ENCODE measurements around the gene R3HDM4.

R3HDM4 gene

DNA sequence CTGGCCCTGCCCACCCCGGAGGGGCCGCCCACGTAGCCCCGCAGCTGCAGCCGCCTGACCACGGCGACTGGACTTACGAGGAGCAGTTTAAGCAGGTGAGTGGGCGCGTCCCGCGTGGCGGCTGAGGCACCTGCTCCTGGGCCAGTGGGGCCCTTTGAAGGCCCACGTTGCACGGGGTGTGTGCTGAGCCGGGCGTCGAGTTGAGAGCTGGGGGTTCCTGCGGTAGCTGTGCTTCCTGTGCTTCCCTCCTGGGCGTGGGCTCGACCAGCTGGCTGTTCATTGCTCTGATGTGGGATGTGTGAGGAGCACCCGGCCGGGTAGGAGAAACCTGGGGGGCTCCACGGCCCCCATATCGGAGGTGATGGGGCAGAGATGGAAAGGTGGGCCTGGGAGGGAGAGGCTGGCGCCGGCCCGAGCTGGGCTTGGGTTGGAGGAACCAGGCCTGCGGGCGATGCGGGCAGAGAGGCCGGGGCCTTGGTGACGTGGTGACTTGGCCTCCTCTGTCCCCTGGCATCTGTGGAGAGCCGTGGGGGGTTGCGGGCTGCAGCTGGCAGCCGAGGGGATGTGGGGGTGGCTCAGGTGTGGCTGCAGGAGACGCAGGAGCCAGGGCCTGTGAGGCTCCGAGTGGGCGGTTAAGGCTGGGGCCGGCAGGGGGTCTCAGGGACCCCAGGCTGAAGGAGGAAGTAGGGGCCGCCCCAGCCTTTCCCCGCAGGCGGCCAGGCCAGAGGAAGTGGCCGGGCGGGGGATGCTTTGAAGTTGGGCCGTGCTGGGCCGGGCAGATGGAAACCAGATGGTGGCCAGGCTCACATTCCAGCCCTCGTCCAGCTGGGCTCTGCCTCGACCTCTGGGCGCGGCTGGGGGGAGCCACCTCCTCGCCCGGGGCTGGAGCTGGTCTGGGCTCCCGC is 19.9 kb upstream of the R3HDM4 start:
- DNase-seq (ENCODE audit: low read depth in 2 of 2) = no peak

DNA sequence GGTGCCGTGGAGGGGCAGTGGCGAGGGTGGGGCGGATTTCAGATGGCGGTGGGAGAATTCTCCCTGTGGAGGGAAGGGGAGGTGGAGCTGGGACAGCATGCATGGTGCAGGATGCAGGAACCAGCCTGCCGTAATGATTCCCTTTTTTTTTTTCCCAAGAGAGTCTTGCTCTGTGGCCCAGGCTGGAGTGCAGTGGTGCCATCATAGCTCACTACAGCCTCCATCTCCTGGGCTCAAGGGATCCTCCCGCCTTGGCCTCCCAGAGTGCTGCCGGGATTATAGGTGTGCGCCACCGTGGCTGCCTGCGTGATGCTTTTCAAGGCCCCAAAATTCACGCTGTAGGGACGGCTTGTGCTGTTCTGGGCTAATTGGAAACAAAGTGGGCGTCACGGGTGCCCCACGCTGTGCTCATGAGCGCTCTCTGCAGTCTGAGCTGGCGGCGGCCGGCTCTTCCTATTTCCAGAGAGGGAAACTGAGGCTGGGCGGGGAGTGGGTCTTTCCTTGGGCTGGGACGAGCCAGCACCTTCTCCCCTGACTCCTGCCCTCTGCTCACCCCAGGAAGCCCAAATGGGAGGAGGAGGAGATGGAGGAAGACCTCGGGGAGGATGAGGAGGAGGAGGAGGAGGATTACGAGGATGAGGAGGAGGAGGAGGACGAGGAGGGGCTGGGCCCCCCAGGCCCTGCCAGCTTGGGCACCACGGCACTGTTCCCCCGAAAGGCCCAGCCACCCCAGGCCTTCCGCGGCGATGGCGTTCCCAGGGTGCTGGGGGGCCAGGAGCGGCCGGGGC is 19.0 kb upstream of the R3HDM4 start:
- DNase-seq (ENCODE audit: low read depth in 2 of 2) = no peak

DNA sequence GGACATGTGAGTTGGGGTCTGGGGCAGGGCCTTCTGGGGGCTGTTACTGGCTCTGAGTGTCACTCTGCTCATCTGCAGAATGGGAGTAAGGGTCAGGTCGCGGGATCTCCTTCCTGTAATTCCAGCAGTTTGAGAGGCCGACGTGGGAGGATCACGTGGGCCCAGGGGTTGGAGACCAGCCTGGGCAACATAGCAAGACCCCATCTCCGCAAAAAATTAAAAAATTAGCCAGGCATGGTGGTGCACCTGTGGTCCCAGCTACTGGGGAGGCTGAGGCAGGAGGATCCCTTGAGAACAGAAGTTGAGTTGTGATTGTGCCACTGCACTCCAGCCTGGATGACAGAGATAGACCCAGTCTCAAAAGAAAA is 16.9 kb upstream of the R3HDM4 start:
- DNase-seq (ENCODE audit: low read depth in 2 of 2) = no peak

- DNase-seq (ENCODE audit: low read depth in 2 of 2) = no peak
These were observed 16.3 kb upstream of the R3HDM4 start for GRCh38 chr19:929203-929890.

DNA sequence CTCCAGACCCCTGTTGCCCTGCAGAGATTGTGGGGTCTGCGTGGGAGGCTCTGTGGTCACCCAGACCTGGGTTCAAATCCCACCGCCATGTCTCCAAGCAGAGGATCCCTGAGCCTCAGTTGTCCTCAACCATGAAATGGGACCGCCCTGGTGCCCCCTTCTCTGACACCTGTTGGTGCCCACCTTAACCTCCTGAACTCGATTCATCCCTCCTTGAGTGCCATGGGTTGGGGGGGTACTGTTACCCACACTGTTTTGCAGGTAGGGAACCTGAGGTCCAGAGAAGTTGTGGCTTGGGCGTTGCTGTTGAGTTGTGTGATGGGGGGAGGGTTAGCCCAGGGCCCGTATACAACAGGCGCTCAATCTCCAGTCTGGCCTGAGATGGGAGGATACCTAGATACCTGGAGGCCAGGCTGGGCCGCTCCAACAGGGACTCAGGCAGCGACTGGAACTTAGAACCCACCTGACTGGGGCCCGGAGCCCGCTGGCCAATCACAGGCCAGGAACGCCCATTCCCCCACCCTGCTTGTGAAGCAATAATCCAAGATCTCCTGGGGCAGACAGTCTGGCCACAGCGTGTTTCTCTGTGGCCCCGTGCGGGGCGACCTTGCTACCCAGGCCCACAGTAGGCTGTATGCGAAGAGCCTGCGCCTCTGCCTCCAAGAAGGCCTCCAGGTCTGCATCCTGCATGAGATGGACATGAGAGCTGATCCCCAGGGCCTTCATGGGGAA is 15.6 kb upstream of the R3HDM4 start:
- no peak for DNase-seq (ENCODE audit: low read depth in 2 of 2)

DNA sequence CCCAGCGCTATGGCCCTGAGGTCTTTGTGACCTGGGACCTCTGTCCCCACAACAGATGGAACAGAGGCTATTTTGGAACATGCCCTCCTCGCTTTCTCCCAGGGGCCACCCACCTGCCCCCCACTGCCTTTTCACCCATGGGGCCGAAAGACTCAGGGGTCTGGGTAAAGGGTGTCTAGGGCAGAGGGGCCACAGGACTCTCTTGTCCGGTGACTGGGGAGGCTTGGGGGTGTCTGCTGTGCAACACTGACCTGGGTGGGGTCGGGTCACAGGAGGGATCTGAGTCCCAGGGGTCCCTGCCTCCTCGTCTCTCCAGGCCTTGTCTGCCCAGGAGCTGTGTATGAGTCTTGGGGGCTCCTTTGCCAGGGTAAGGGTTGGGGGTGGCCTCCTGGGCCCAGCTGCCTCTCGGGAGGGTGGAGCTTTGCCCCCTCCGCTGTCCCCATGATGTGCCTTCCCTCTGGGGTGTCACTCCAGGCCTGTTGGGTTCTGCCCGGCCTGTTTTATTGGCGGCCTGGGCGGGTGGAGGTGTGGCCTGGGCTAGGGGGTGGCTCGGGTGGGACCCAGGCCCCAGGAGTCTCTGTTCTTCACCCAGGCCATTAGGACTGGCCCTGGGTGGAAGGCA is 14.9 kb upstream of the R3HDM4 start:
- no peak for DNase-seq (ENCODE audit: low read depth in 2 of 2)

DNA sequence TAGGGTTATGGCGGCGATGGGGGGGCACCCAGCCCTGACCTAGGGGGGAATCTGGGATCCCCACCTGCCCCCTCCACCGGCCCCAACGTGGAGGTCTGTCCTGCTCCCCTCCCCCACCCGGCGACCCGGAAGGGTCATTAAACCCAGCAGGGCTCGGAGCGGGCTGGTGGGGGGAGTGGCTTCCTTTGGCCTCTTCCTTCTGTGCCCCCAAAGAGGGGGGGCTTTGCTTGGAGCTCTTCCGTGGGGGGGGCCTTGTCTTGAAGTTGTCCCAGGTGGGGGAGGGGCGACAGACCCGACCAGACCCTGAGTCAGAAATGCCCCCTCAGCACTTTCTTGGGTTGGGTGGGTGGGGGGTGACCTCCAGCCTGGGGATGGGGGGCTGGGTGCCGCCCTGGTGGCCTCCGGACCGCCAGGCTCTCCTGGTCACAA is 14.3 kb upstream of the R3HDM4 start:
- DNase-seq (ENCODE audit: low read depth in 2 of 2) = no peak

GRCh38 chr19:926589-927350 is 13.8 kb upstream of the R3HDM4 start:
- DNase-seq (ENCODE audit: low read depth in 2 of 2) = no peak

- no peak for DNase-seq (ENCODE audit: low read depth in 2 of 2)
These were observed 13.2 kb upstream of the R3HDM4 start for GRCh38 chr19:926323-926588.

GRCh38 chr19:925526-926322 is 12.7 kb upstream of the R3HDM4 start, which contains the start of gene ARID3A:
Gene ARID3A, plus strand, starts transcription at chr19:926035. Its CDS starts 3,494 bp downstream, at chr19:929529.
- DNase-seq (ENCODE audit: low read depth in 2 of 2) = peak in 1 of 2 donors; percentile 66

DNA sequence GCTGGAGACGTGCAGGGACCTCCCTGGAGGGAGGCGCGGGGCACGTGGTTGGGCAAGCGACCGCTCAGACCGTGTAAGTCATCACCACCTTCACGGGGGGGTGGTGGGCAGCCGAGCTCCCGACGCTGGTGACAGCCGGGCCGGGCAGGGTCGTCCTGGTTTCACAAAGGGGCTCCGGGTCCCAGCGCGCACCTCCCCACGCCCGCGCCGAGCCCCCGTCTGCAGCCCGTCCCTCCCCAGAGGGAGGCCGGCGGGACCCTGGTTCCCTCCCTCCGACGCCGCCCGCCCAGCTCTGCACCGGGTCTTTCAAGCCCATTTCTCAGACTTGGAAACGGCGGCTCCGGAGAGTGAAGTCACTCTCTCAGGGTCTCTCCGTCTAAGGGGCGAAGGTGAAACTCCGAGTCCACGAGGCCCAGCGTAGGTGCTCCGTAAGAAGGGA is 12.1 kb upstream of the R3HDM4 start:
- peak in 1 of 2 donors; percentile 47 for DNase-seq (ENCODE audit: low read depth in 2 of 2)

GRCh38 chr19:924553-925086 is 11.6 kb upstream of the R3HDM4 start:
- no peak for DNase-seq (ENCODE audit: low read depth in 2 of 2)

DNA sequence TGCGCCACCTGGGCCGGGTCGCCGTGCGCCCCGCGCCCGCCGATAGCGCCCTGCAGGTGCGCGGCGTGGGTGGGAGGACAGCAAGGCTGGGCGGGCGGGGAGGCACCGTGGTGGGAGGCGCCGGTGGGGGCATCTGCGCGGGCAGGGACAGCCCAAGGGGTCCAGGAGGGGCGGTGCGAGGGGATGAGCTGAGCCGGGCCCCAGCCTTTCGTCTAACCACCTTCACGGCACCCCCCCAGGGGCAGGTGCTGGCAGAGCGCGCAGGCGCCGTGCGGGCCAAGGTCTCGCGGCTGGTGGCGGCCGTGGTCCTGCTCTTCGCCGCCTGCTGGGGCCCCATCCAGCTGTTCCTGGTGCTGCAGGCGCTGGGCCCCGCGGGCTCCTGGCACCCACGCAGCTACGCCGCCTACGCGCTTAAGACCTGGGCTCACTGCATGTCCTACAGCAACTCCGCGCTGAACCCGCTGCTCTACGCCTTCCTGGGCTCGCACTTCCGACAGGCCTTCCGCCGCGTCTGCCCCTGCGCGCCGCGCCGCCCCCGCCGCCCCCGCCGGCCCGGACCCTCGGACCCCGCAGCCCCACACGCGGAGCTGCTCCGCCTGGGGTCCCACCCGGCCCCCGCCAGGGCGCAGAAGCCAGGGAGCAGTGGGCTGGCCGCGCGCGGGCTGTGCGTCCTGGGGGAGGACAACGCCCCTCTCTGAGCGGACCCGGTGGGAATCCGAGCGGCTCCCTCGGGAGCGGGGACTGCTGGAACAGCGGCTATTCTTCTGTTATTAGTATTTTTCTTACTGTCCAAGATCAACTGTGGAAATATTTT is 7.2 kb upstream of the R3HDM4 start:
- DNase-seq (ENCODE audit: low read depth in 2 of 2) = no peak

- DNase-seq (ENCODE audit: low read depth in 2 of 2) = no peak
These were observed 6.4 kb upstream of the R3HDM4 start for GRCh38 chr19:919199-920050.

DNA sequence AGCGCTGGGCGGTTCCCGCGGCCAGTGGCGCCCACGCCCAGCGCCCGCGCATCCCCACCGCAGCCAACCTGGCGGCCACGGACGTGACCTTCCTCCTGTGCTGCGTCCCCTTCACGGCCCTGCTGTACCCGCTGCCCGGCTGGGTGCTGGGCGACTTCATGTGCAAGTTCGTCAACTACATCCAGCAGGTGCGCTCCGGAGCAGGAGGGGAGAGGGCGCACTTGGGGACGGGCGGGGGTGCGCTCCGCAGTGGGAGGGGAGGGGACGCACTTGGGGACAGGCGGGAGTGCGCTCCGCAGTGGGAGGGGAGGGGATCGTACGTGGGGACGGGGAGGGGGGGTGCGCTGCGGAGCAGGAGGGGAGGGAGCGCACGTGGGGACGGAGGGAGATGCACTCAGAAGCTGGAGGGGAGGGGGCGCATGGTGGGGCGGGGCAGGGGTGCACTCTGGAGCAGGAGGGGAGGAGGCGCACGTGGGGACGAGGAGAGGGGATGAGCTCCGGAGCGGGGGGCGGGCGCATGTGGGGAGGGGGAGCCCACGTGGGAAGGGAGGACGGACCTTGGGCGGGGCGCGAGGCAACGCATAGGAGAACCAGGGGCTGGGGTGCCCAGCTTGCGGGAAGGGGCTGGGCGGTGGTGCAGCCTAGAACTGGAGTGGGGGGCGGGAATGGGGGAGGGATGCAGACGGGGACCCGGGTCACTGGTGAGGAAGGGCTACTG is 5.6 kb upstream of the R3HDM4 start:
- DNase-seq (ENCODE audit: low read depth in 2 of 2) = no peak

DNA sequence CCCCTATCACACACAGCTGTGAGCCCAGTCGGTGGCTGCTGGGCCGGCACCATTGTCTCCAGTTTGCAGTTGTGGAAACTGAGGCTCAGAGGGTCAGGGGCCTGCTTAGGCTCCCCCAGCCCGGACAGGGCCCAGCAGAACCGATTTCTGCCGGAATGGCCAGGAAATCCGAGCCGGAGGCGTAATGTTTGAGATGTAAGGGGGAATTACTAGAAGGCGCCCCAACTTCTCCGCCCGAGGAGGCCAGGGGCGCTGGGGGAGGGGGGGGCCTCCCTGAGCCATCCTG is 5.1 kb upstream of the R3HDM4 start:
- DNase-seq (ENCODE audit: low read depth in 2 of 2) = no peak
